Stimulated activated CD8-positive, alpha-beta memory T cell treated with anti-CD3 and anti-CD28 coated beads, Interleukin-15, amount 100 ng/mL, for 48 hours (primary cell): ENCODE measurements around the gene ABTB2.
"Not testable (repeated sequence)": the region's sequence is repeated elsewhere in the genome, so short reads cannot be mapped to it uniquely, and the experiment has no call there.

Experiments
- DNase-seq, 2 donors: peaks; one replicate each; pipeline ENCODE4 v3.0.0-alpha.2; 2020; ENCODE audit warnings: low read depth in 2 of 2

ABTB2 gene

GRCh38 chr11:34239465-34240149 is 118.2 kb downstream of the ABTB2 start:
- DNase-seq, result no peak

DNA sequence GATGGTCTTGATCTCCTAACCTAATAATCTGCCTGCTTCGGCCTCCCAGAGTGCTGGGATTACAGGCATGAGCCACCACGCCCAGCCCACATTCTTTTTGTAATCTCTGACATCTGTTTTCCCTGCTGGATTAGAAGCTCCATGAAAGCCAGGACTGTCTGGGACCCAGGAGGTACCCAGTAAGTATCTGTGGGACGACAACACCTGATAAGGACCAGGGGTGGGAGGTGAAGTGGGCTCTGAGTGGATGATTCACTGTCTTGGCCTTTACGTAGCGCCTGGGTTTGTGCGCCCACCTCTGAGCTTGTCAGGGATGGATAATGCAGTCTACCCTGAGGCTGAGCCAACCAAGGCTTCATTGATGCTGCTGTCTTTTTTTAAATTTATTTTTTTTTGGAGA is 118.8 kb downstream of the ABTB2 start:
- DNase-seq, result no peak

GRCh38 chr11:34238533-34238932 is 119.3 kb downstream of the ABTB2 start:
- DNase-seq, result no peak

GRCh38 chr11:34236572-34236971 is 121.2 kb downstream of the ABTB2 start:
- DNase-seq, result no peak

DNA sequence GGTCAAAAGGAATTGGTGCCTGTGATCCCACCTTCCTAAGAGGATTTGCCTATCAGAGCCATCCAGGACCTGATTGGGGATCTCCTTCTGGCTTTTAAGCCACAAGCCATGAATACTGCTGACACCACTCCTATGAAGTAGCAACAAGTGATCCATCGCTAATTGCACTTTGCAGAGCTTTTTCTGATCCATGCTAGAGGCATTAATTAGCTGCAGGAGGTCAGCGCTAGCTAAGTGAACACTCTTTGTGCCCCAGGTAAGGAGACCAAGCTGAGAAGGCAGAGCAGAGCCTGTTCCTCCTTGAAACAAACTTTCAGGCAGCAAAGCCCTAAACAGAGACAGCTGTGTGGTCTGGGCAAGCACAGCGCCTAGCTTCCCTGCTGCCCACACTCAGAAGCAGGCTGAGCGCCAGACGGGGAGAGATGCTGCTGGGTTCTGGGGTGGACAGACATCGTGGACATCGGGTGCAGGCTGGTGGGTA is 122.2 kb downstream of the ABTB2 start:
- no peak for DNase-seq

GRCh38 chr11:34235189-34235588 is 122.6 kb downstream of the ABTB2 start:
- no peak for DNase-seq

GRCh38 chr11:34234086-34234740 is 123.6 kb downstream of the ABTB2 start:
- DNase-seq, result peak; percentile 75 to 80

GRCh38 chr11:34233215-34233614 is 124.6 kb downstream of the ABTB2 start:
- DNase-seq, result no peak

GRCh38 chr11:34232807-34233206 is 125.0 kb downstream of the ABTB2 start:
- DNase-seq, result no peak

DNA sequence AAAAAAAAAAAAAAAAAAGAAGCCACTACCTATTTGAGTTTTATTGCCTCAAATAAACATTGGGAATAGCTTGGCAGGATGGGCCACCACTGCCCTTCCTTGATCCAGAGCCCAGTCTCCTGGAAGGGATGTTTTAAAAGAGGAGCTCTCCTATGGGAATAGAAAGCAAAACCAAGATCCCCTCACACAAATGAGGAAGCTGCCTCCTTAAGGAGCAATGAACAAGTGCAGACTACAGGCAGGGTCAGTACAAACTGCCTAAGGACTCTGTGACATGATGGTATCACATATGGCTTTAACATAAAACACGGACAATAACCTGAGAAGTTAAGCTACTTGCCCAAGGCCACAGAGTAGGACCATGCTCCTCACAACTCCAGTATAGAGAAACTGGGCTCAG is 131.6 kb downstream of the ABTB2 start:
- DNase-seq, result no peak

GRCh38 chr11:34225091-34225490 is 132.7 kb downstream of the ABTB2 start:
- no peak for DNase-seq

- no peak for DNase-seq
These were observed 133.3 kb downstream of the ABTB2 start for GRCh38 chr11:34224434-34224966.

DNA sequence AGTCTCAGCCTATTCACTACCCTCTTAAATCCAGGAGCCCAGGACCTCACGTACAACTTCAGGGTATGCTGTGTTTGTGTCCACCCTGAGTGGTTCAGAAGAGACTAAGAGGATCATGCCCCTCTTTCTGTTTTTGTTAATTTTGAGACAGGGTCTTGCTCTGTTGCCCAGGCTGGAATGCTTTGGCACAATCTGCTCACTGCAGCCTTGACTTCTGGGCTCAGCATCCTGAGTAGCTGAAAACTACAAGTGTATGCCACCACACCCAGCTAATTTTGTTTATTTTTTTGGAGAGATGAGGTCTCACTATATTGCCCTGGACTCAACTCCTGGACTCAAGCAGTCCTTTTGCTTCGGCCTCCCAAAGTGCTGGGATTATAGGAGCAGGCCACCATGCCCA is 133.9 kb downstream of the ABTB2 start:
- DNase-seq, result no peak

- DNase-seq, result no peak
These were observed 134.6 kb downstream of the ABTB2 start for GRCh38 chr11:34223021-34223813.

DNA sequence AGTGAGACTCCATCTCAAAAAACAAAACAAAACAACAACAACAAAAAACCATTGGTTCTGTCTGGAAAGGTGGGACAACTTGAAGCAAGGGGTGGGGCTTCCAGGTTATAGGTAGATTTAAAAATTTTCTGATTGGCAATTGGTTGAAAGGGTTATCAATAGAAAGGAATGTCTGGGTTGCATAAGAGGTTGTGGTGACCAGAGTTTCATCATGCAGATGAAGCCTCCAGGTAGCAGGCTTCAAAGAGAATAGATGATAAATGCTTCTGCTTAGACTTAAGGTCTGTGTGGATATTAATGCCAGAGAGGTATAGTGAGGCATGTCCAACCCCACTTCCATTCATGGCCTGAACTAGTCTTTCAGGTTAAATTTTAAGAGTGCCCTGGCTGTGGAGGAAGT is 135.8 kb downstream of the ABTB2 start:
- DNase-seq, result no peak

GRCh38 chr11:34219941-34220370 is 137.9 kb downstream of the ABTB2 start:
- DNase-seq, result no peak

- no peak for DNase-seq
These were observed 138.5 kb downstream of the ABTB2 start for GRCh38 chr11:34219279-34219678.

- not testable (repeated sequence) for DNase-seq
These were observed 139.1 kb downstream of the ABTB2 start for GRCh38 chr11:34218756-34219155.

DNA sequence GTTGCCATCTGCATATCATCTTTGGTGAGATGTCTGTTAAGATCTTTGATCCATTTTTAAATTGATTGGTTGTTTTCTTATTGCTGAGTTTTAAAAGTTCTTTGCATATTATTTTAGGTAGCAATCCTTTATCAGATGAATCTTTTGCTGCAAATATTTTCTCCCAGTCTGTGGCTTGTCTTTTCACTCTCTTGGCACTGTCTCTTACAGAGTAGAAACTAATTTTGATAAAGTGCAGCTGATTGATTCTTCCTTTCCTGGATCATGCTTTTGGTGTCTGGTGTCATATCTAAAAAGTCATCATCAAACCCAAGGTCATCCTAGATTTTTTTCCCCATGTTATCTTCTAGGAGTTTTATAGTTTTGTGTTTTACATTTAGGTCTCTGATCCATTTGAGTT is 139.7 kb downstream of the ABTB2 start:
- no peak for DNase-seq

DNA sequence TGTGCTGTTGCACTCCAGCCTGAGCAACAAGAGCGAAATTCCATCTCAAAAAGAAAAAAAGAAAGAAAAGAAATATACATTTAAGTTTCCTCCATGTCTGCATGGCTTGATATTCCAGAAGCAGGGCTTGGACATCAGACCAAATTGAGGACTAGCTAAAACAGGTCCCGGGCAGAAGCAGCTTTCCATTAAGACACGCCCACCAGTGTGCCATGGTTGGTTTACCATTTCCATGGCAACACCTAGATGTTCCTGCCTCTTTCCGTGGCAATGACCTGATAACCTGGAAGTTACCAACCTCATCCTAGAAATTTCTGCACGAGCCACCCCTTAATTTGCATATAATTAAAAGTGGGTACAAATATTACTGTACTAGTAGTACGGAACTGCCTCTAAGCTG is 141.1 kb downstream of the ABTB2 start:
- no peak for DNase-seq

DNA sequence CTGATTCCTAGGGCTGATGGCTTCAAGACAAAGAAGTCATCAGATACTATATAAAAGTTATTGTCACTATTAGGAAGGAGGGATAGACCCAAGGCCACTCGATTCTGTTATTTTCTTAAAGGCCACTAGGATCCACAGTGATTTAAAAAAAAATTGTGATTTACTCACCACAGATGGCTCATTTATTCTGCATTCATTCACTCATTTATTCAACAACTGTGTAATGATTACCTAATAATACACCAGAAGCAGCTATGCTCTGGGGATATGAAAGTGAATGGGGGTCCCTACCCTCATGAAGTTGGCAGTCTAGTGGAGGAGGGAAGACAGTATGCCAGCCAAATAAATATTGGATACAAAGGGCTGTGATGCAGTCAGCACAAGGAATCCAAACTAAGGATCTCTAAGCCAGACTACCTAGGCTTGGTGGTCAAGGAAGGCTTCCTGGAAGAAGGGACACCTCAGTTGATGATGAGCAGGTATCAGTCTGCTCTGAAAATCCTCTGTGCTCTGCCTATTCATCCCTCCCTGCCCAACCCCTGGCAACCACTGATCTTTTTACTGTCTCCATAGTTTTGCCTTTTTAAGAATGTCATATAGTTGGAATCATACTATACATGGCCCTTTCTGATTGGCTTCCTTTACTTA is 141.9 kb downstream of the ABTB2 start:
- no peak for DNase-seq
